M059J (cell line): ENCODE results near the gene SEC11A. TPM values are rescaled to one million over a fixed set of nuclear protein-coding genes. Genes with fewer than 3 reads are reported as not detected.
"Not testable (repeated sequence)": the region's sequence is repeated elsewhere in the genome, so short reads cannot be mapped to it uniquely, and the experiment has no call there.

Experiments used
- DNase-seq: peaks from one replicate; pipeline ENCODE4 v3.0.0-alpha.2; 2012; ENCODE audit warnings: low read depth
- total RNA-seq: library from RNA; depleted of rRNA; stranded (reverse); fragments of >200 nt; shearing (Covaris generic); gene quantifications from 2 replicates; pipeline ENCODE4 v1.2.3, GENCODE V29; 2014

SEC11A gene
- total RNA-seq, 1 experiment from 2014 or later: 214 TPM

DNA sequence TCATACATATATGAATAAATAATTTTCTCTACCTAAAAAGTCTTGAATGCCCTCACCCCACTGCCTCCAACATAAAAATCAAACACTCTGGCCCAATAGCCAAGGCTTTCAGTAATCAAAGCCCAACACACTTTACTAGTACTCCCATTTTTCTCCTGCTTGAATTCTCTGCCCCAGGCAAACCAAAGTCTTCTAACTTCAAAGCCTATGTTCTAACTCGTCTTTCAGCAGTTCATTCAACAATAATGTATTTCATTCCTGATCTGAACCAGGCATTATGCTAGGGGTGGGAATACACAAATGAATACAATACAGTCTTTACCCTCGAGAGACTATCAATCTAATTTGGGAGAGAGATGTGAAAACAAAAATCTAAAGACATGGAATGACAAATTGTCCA is 21.1 kb upstream of the SEC11A start:
- no peak for DNase-seq

DNA sequence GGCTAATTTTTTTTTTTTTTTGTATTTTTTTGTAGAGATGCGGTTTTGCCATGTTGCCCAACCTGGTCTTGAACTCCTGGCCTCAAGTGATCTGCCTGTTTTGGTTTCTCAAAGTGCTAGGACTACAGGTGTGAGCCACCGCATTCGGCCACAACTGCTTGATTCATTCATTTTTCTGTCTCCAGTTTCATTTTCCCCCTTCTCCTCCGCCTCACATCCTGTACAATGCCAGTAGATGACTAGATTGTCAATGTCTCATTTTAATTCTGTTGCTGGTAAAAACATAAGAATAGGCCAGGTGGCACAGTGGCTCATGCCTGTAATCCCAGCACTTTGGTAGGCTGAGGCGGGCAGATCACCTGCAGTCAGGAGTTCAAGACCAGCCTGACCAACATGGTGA is 20.4 kb upstream of the SEC11A start:
- DNase-seq: peak; percentile 26

DNA sequence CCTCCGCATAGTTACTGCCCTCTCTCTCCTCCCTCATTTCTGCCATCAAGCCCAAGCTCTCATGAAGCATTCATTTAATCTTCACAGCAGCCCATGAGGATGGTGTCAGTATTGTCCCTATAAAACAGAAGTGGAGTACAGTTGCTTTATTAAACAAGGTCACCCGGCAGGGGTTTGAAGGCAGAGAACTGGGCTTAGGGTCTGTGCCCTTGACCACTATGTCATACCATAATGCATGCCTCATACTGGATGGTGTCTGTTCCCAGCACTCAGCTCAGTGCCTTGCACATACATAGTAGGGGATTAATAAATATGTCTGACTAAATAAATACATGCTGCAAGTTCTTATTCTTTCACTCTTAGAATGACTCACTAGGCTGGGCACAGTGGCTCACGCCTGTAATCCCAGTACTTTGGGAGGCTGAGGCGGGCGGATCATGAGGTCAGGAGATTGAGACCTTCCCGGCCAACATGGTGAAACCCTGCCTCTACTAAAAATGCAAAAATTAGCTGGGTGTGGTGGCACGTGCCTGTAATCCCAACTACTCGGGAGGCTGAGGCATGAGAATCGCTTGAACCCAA is 19.6 kb upstream of the SEC11A start:
- DNase-seq: peak; percentile 52

DNA sequence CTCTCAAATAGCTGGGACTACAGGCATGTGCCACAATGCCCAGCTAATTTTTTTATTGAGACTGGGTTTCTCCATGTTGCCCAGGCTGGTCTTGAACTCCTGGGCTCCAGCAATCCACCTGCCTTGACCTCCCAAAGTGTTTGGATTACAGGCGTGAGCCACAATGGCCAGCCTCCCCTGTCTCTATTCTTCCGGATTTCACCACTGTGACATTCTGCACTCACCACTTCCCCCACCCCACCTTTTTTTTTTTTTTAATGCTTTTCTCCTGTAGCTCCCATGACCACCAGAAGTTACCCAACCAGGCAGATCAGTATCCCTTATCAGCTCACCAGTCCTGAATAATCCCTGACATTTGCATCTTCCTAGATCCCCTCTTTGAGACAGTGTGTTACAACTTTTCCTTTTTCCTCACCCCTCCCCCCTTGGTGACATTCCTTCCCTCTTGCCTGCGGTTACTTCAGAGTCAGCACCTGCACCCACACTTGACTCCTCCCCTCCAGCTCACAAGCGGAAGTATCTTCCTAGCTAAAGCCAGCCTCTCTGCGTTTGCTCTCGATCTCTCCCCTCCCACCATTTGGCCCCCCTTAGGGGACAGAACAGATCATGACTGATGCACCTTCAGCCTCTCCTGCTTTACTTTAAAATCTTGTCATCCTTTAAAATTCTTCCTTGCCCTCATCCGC is 19.0 kb upstream of the SEC11A start:
- peak; percentile 90 for DNase-seq

DNA sequence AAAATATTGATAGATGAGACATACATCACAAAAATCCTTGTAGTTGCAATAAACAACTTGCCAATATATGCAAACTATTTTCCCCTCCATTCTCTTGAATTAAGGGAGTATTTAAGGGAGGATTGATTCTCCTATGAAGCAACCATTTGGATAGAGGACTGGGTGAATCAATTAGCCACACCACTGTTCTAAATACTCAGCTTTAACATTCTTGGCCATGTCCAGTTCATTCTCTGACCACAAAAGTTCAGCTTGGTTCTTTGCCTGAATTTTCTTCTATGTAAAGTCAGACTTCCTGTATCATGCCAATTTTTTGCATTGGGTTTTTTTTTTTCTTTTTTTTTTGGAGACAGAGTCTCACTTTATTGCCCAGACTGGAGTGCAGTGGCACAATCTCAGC is 15.8 kb upstream of the SEC11A start:
- DNase-seq: peak; percentile 83

DNA sequence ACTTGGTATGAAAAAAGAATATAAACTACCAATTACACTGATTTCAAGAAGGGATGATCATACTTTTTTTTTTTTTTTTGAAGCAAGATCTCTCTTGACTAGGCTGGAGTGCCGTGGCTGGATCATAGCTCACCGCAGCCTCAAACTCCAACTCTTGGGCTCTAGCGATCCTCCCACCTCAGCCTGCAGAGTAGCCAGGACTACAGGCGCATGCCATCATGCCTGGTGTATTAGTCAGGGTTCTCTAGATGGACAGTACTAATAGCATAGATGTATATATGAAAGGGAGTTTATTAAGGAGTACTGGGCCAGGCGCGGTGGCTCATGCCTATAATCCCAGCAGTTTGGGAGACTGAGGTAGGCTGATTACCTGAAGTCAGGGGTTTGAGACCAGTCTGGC is 11.5 kb upstream of the SEC11A start:
- peak; percentile 32 for DNase-seq

DNA sequence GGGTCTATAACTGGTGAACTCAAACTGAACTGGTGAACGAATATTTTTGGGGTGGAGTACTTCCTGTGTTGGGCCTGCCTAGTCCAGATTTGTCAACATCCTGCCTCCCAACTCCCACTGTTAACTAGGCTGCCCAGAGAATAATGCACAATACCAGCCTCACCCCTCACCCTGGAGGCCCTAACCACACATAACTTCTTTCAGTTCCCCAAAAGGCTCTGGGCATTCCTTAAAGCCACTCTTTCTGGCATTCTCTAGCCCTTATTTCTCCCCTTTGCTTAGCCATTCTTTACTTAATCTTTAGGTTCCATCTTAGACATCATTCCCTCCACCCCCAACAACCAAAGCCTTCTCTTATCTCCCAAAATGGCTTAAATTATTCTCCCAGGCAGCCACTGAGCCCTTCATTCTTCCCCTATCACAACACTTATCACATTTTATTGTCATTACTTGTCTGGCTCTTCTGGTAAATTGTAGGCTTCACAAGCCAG is 9.1 kb upstream of the SEC11A start:
- DNase-seq: peak; percentile 63

DNA sequence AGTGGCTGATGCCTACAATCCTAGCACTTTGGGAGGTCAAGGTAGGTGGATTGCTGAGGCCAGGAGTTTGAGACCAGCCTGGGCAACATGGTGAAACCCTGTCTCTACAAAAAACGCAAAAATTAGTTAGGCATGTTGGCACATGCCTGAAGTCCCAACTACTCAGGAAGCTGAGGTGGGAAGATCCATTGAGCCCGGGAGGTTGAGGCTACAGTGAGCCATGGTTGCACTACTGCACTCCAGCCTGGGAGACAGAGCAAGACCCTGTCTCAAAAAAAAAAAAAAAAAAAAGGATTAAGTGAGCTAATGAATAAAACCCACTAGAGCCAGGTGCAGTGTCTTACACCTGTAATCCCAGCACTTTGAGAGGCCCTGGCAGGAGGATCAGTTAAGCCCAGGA is 6.7 kb upstream of the SEC11A start:
- DNase-seq: no peak

DNA sequence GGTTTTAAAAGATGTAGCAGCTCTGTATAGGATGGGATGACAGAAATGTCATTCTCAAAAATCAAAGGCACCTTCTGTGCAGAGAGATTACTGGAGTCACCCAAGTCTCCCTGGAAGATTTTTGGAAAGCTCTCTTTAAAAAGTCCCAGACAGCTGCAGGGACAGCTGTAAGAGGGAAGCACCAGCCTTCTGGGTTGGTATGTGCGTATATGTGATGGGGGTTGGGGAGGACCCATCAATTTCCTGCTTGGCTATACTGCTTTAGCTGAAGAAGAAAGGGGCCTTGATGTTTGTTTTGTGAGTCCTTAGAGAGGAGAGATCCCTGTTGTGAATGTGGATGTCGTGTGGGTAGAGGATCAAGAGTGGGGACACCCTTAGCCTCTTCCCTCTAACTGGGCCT is 5.4 kb upstream of the SEC11A start:
- DNase-seq: no peak

DNA sequence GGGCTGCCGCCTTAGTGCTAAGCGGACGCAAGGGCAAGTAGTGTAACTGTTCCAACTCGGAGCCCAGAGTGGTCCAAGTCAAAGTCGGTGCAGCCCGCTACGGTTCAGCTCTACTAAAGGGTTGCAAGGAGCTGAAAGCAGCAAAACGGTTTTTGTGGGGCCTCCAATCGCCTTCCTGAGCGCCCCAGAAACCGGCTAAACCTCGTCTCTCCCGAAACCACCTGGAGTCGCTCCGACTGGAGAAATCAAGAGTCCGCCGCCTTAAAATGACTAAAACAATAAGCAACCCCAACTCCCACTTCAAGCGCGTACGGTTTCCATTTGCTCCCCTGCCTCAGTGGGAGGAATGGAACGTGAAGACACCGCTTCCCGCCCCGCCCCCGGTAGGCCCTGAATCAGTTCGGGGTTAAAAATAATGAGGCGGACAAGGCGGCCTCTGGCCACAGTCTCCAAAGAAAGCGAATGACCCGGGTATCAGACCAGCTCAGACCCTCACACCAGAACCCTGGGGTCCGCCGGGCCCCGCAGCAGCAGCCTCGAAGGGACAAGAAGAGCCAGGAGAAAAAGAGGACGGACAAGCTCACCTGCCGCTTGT is 401 bp downstream of the SEC11A start:
- DNase-seq: peak; percentile 36

DNA sequence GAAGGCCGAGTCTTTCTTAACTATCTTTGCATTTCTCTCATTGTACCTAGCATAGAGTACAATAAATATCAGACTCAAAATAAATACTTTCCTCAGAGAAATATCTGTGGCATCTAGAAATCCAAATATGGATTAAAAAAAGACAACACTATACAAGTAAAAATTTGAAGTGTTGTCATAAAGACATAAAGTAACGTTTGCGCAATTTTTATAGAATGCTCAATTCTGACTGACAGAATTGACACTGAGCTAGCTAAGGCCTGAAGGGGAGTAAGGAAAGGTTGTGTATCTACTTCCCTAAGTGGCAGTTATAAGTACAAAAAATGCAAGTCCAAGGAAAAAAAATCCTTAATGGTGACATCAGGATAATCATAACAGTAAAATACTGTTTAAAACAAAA is 1.1 kb downstream of the SEC11A start:
- DNase-seq: no peak

DNA sequence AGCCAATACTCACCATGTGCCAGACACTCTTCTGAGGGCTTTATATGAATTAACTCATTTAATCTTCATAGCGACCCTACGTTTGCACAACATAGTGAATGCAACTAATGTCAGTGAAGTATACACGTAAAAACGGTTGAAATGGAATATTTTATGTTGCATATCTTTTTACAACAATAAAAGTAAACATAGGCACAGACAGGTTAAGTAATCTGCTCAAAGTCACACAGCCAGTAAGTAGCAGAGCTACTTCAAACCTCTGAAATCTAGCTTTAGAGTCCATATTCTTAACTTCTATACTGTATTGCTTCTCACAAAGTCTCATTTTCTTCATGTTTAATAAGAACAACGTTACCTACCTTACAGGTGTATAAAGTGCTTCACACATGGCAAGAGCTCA is 1.6 kb downstream of the SEC11A start:
- DNase-seq: no peak

DNA sequence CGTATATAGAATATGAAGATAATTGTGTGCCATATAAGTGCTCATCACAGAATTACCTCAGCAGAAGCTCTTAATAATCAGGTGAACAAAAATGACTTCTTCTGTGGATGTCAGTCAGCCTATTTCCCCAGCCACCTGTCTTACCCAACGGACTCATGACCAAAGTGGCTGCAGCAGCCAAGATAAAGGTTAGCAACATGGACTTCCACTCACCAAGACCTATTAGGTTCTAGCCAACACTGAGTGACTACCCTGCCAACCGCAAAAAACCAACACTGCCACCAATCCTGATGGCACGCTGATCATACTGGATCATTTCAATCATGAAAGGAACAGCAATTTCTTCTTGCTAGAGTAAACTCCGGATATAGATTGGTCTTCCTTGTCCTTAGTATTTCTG is 12.1 kb downstream of the SEC11A start:
- no peak for DNase-seq

DNA sequence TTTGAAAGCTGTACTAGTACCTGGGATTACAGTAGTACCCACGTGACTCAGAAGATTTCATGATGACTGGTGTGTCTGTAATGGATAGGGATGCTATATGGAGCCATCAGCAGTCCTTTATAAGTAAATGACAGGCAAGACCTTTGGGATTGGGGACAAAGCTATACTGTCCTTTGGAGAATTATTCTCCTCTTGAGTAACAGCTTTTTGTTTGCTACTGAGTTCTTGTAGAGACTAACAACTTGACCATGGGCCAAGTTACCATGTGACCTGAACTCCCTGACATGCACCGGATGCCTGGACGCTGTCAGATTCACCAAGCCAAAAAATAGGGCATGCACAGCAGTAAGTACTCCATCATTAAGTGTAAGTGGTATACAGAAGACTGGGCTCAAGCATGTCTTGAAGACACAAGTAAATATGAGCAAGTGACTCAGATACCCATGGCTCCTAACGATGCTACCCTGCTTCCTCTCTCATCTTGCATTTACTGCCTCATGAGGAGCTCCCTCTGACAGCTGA is 12.9 kb downstream of the SEC11A start:
- no peak for DNase-seq

DNA sequence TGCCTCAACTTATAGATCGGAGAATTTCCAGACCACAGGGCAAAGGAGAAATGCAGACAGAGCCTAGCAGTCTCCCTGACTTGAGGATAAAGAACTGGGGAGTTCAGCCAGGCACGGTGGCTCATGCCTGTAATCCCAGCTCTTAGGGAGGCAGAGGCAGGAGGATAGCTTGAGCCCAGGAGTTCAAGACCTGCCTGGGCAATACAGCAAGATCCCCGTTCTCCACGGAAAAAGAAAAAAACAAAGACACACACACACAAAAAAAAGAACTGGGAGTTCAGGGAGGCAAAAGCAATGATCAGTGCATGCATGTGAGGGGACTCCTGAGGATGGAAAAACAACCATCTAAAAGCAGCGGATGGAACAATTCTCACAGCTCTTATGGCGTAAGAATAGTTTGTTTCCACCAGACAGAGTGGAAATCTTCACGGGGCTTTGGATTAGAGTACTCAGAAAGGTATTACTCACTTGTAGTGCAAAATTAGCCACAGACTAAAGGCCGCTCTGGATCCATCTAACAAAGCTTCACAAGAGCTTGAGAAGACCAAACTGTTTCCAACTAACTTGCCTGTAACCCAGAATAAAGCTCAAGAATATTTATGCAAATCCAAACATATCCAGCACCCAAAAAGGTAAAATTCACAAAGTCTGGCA is 16.3 kb downstream of the SEC11A start:
- DNase-seq: no peak

DNA sequence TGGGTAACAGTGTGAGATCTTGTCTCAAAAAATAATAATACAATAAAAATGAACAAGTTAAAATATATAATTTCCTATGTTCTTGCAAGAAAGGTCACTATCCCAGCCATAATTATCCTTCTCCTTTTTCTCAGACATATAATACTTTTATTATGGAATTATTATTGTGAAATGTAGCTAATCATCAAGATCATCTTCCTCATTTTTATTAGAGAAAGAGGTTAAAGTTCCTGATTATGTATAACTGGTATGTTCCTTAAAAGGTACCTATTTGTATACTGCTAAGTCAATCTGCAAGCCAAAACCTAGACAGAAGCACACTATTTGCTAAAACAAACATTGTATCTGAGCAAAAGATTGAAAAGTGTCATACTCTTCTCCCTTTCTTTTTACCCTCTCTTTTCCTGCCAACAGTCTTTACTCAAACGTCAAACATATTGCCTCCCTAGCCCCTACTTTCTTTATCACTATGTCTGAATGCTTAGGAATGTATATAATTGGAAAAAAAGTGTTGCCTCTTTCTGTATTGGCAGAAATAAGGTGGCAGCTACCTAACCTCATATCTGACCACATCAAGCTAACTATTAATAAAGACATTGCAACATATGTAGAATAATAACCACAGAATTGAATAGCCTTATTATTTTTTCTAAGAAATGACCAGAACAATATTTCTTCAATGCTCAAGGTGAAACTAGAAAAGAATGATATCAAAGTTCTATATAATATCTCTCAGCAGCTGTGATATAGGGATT is 18.5 kb downstream of the SEC11A start:
- no peak for DNase-seq

DNA sequence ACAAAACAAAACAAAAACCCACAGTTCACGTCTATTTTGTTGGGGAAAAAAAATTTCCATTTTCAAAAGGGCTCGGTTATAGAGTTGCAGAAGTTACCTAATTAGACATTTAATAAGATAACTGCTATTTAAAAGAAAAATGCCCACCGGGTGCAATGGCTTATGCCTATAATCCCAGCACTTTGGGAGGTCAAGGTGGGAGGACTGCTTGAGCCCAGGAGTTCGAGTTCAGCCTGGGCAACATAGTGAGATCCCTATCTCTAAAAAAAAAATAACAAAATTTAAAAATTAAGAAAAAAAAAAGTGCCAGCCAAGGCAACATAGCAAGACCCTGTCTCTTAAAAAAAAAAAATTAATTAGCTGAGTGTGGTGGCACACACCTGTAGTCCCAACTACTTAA is 19.2 kb downstream of the SEC11A start:
- DNase-seq: no peak

DNA sequence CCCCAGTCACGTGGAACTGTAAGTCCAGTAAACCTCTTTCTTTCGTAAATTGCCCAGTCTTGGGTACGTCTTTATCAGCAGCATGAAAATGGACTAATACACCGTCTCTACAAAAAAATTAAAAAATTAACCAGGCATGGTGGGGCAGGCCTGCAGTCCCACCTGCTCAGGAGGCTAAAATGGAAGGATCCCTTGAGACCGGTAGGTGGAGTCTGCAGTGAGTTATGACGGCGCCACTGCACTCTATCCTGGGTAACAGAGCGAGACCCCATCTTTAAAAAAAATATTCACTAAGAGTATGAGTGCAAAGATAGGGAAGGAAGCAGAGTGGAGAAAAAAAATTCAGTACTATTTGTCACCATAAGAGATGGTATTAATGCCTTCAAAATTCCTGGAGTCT is 25.6 kb downstream of the SEC11A start:
- no peak for DNase-seq

DNA sequence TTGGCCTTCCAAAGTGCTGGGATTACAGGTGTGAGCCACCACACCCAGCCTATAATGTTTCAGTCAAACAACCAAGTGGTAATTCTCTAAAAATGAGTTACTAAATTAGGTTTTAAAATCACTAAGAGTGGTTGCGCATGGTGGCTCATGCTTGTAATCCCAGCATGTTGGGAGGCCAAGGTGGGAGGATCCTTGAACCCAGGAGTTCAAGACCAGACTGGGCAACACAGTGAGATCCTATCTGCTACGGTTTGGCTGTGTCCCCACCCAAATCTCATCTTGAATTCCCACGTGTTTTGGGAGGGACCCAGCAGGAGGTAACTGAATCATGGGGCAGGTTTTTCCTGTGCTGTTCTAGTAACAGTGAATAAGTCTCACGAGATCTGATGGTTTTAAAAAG is 26.1 kb downstream of the SEC11A start:
- no peak for DNase-seq

DNA sequence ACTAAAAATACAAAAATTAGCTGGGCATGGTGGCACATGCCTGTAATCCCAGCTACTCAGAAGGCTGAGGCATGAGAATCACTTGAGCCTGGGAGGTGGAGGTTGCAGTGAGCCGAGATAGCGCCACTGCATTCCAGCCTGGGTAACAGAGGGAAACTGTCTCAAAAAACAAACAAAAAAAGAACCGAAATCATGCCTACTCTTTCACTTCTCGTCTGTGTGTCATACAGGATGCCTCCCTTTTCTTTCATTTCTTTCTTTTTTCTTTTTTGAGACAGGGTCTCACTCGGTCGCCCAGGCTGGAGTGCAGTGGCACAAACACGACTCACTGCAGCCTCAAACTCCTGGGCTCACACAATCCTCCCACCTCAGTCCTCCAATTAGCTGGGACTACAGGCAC is 29.5 kb downstream of the SEC11A start:
- DNase-seq: not testable (repeated sequence)

DNA sequence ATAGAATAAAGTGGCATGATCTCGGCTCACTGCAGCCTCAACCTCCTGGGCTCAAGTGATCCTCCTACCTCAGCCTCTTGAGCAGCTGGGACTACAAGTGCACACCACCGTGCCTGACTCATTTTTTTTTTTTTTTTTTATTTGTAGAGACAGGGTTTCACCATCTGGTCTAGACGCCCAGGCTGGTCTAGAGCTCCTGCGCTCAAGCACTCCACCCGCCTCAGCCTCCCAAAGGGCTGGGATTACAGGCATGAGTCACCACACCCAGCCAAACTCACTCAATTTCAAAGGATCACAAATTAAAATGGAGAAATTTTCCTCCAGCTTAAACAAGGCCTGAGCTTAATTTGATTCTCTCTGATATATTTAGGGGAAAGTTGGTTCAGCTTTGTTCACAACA is 30.6 kb downstream of the SEC11A start:
- DNase-seq: peak; percentile 88

DNA sequence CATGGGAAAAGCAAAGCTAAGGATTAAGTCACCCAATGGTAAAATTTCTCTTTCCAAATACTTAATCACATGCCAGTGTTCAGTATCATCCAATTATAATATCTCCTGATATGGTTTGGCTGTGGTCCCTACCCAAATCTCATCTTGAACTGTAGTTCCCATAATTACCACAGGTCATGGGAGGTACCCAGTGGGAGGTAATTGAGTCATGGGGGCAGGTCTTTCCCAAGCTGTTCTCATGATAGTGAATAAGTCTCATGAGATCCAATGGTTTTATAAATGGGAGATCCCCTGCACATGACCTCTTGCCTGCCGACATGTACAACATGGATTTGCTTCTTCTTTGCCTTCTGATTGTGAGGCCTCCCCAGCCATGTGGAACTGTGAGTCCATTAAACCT is 31.8 kb downstream of the SEC11A start:
- peak; percentile 47 for DNase-seq
